OCI-LY1 (cell line): ENCODE results near the gene SLAMF1.

Experiments
- H2AFZ ChIP-seq: fragments of 200-600 bp; sonication (generic), shearing (Covaris generic); 2 replicates; pipeline ENCODE4 v1.6.0; 2014; ENCODE audit warnings: antibody characterized with exemption, mild to moderate bottlenecking, low read length
- H3F3A ChIP-seq: fragments of 200-600 bp; sonication (generic), shearing (Covaris generic); 2 replicates; pipeline ENCODE4 v1.6.0; 2014; ENCODE audit warnings: mild to moderate bottlenecking, antibody characterized with exemption, low read length, moderate library complexity; ENCODE audit not compliant: insufficient read depth
- H3K27ac ChIP-seq: fragments of 200-600 bp; sonication (generic); 2 replicates; pipeline ENCODE4 v1.5.1; 2014; ENCODE audit warnings: low read length, mixed run types, mild to moderate bottlenecking, low read depth; ENCODE audit not compliant: poor library complexity, severe bottlenecking
- H3K27me3 ChIP-seq: fragments of 200-600 bp; sonication (generic); 2 replicates; pipeline ENCODE4 v1.6.0; 2014; ENCODE audit warnings: antibody characterized with exemption, mild to moderate bottlenecking, low read length, moderate library complexity; ENCODE audit not compliant: insufficient read depth
- H3K36me3 ChIP-seq: fragments of 200-600 bp; sonication (generic); 2 replicates; pipeline ENCODE4 v1.6.1; 2014; ENCODE audit warnings: mild to moderate bottlenecking, antibody characterized with exemption, low read length, moderate library complexity, mixed read lengths; ENCODE audit not compliant: insufficient read depth
- H3K4me1 ChIP-seq: fragments of 200-600 bp; sonication (generic); 2 replicates; pipeline ENCODE4 v1.5.1; 2014; ENCODE audit warnings: mild to moderate bottlenecking, low read length, moderate library complexity; ENCODE audit not compliant: insufficient read depth, severe bottlenecking
- H3K4me2 ChIP-seq: fragments of 200-600 bp; sonication (generic), shearing (Covaris generic); 2 replicates; pipeline ENCODE4 v1.6.1; 2014; ENCODE audit warnings: low read length
- H3K4me3 ChIP-seq: fragments of 200-600 bp; sonication (generic); 2 replicates; pipeline ENCODE4 v1.5.1; 2014; ENCODE audit warnings: low read length, low read depth, mild to moderate bottlenecking, mixed read lengths; ENCODE audit not compliant: poor library complexity, severe bottlenecking
- H3K79me2 ChIP-seq: fragments of 200-600 bp; shearing (Covaris generic); 2 replicates; pipeline ENCODE4 v1.6.1; 2016; ENCODE audit warnings: mixed run types, low read length, mixed read lengths; ENCODE audit not compliant: insufficient read depth
- H3K9ac ChIP-seq: fragments of 200-600 bp; sonication (generic), shearing (Covaris generic); 2 replicates; pipeline ENCODE4 v1.6.1; 2014; ENCODE audit warnings: mild to moderate bottlenecking, low read length, mixed read lengths
- H3K9me2 ChIP-seq: fragments of 200-600 bp; sonication (generic), shearing (Covaris generic); 2 replicates; pipeline ENCODE4 v1.6.1; 2014; ENCODE audit warnings: low read depth, mild to moderate bottlenecking, low read length, mixed read lengths
- H3K9me3 ChIP-seq: fragments of 200-600 bp; shearing (Covaris generic); 2 replicates; pipeline ENCODE4 v1.6.1; 2014; ENCODE audit warnings: low read length, mixed read lengths
- H4K20me1 ChIP-seq: fragments of 200-600 bp; sonication (generic), shearing (Covaris generic); 2 replicates; pipeline ENCODE4 v1.6.0; 2016; ENCODE audit warnings: mild to moderate bottlenecking, low read length; ENCODE audit not compliant: insufficient read depth
- EZH2 ChIP-seq: fragments of 200-600 bp; sonication (generic), shearing (Covaris generic); IDR thresholded peaks from 2 replicates; pipeline ENCODE4 v1.8.0; 2017; ENCODE audit warnings: borderline replicate concordance, mixed run types, mild to moderate bottlenecking, antibody characterized with exemption, low read length, moderate library complexity, mixed read lengths
- TF ChIP-seq, protein P1 (sequence below): fragments of 200-600 bp; sonication (generic), shearing (Covaris generic); IDR thresholded peaks from 2 replicates; pipeline ENCODE4 v1.5.1; 2017; ENCODE audit warnings: mild to moderate bottlenecking, antibody characterized with exemption, low read length, moderate library complexity, mixed read lengths

Gene SLAMF1

DNA sequence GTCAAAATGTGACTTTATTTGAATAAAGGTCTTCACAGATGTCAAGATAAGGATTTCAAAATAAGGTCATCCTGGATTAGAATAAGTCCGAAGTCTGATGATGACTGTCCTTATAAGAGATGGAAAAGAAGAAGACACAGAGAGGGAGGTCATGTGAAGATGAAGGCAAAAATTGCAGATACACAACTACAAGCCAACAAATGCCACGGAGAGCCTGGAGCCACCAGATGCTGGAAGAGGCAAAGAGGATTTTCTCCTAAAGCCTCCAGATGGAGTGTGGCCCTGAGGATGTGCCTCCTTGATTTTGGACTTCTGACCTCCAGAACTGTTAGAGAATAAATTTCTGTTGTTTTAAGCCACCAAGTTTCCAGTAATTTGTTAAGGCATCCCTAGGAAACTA, 31.2 kb downstream of the SLAMF1 start:
- Histone ChIP-seq H3K79me2 (no peaks in the 10 kb centered on the region), H3K9me2 (no peaks in the 10 kb centered on the region), H3K4me1 (peaks cover 10% of the 10 kb centered on the region), H2AFZ (no peak overlapping the region), H3F3A (peaks cover 3% of the 10 kb centered on the region; the same call in 1 of the 2 replicates), H3K4me2 (no peak overlapping the region), H3K27ac (no peak overlapping the region), H3K36me3 (no peaks in the 10 kb centered on the region), H3K9me3 (no peaks in the 10 kb centered on the region), H3K4me3 (no peak overlapping the region), H3K9ac (no peak overlapping the region), H3K27me3 (no peaks in the 10 kb centered on the region), H4K20me1 (no peaks in the 10 kb centered on the region)
- TF ChIP-seq, protein P1, sequence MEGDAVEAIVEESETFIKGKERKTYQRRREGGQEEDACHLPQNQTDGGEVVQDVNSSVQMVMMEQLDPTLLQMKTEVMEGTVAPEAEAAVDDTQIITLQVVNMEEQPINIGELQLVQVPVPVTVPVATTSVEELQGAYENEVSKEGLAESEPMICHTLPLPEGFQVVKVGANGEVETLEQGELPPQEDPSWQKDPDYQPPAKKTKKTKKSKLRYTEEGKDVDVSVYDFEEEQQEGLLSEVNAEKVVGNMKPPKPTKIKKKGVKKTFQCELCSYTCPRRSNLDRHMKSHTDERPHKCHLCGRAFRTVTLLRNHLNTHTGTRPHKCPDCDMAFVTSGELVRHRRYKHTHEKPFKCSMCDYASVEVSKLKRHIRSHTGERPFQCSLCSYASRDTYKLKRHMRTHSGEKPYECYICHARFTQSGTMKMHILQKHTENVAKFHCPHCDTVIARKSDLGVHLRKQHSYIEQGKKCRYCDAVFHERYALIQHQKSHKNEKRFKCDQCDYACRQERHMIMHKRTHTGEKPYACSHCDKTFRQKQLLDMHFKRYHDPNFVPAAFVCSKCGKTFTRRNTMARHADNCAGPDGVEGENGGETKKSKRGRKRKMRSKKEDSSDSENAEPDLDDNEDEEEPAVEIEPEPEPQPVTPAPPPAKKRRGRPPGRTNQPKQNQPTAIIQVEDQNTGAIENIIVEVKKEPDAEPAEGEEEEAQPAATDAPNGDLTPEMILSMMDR = no peak
- no peak for TF ChIP-seq EZH2

DNA sequence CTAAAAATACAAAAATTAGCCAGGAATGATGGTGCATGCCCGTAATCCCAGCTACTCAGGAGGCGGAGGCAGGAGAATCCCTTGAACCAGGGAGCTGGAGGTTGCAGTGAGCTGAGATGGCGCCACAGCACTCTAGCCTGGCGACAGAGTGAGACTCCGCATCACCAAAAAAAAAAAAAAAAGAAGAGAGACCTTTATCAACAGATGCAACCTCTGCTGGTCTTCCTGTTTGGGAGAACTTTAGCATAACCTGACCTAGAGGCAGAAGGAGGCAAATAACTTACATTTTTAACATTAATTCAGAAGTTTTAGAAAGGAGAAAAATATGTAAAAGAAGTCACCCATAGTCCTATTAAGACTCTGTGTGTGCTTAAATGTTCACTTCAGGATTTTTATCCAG, 32.4 kb downstream of the SLAMF1 start:
- peaks cover 6% of the 10 kb centered on the region for H3K4me1 ChIP-seq
- no peak overlapping the region for H3K4me2 ChIP-seq
- peaks cover 3% of the 10 kb centered on the region; the same call in 1 of the 2 replicates for H3F3A ChIP-seq
- H3K9ac ChIP-seq = no peak overlapping the region
- no peaks in the 10 kb centered on the region for H3K36me3 ChIP-seq
- no peaks in the 10 kb centered on the region for H3K9me2 ChIP-seq
- H4K20me1 ChIP-seq = no peaks in the 10 kb centered on the region
- no peak overlapping the region for H2AFZ ChIP-seq
- H3K9me3 ChIP-seq = no peaks in the 10 kb centered on the region
- no peaks in the 10 kb centered on the region for H3K79me2 ChIP-seq
- TF ChIP-seq, protein P1 = no peak
- no peak for TF ChIP-seq EZH2
- H3K27me3 ChIP-seq = no peaks in the 10 kb centered on the region
- H3K27ac ChIP-seq = no peak overlapping the region
- no peak overlapping the region for H3K4me3 ChIP-seq

DNA sequence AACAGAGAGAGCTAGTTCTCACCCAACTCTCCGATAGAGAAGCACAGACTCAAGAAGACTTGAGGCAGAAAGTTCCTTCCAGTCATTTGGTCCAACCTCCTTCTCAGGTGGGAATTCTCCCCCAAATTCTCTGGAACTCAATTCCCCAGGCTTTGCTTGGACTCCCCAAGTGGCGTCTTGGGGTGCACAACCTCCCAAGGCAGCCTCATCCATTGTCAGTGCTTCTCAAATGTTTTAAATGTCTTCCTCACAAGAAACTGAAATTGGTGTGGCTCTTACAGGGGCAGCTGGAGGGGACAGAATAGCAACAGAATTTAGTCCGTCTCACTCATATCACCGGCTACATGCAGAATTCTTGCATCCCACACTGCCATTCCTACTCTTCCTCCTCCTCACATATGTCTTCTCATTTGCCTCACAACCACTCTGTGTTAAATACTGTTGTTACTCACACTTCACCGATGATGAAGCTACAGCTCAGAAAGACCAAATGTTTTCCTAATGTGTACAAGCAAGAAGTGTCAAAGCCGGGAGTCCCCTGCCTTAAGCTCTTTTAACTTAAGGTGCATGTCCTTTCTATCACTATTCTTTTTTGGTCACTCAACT, 34.1 kb downstream of the SLAMF1 start:
- H4K20me1 ChIP-seq = no peaks in the 10 kb centered on the region
- H3K27ac ChIP-seq = no peak overlapping the region
- no peaks in the 10 kb centered on the region for H3K9me3 ChIP-seq

More for the DNA sequence above, 34.1 kb downstream of the SLAMF1 start:
- Histone ChIP-seq H3K27me3 (no peaks in the 10 kb centered on the region), H2AFZ (no peak overlapping the region), H3K36me3 (no peaks in the 10 kb centered on the region), H3K9ac (no peak overlapping the region), H3K9me2 (no peaks in the 10 kb centered on the region), H3K79me2 (no peaks in the 10 kb centered on the region), H3F3A (no peaks in the 10 kb centered on the region), H3K4me3 (no peak overlapping the region), H3K4me1 (peaks cover 23% of the 10 kb centered on the region), H3K4me2 (no peak overlapping the region)
- no peak for TF ChIP-seq EZH2
- TF ChIP-seq, protein P1 = no peak
